HG03196 (cell line): ENCODE data around the gene RPL27A.
"Not testable (repeated sequence)": the region's sequence is repeated elsewhere in the genome, so short reads cannot be mapped to it uniquely, and the experiment has no call there.

Experiments
- ATAC-seq: cut with Tn5 transposase; IDR thresholded peaks from one replicate; pipeline ENCODE4 v1.9.1; 2021; ENCODE audit not compliant: unreplicated experiment

The RPL27A gene

DNA sequence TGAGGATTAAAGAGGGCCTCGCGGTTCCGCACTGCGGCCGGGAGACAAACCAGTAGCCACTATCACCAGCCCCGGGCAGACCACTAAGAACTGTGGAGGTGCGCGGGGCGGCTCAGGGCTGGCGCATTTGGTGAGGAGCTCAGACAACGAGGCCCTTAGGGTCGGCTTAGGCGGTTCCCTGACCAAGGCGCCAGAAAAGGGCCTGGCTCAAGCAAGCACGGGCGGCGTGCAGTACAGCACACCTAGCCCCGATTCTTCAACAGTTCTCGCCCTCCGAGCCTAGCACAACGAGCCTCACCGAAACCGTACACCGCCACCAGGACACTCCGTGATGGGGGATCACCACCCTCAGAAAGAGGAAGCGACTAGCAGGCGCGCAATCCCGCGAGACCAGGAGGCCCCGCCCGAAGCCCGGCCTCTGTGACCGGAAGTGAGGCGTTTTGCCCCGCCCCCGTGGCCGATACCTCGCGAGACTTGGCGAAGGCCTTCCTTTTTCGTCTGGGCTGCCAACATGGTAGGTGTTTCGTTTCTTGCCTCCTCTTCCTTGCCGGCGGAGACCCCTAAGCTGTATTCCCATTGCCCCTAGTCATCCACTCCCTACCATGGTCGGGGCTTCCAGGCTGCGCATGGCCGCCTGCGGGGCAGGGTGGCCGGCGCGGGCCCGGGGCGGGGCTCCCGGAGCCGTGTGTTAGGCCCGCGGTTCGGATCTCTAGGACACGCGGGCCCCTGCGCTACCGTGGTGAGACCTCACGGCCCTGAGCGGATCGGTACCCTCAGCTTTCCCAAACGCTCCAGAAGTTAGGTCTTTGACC, at the start of gene RPL27A, which contains the start of gene TRIM66:
Gene RPL27A, plus strand, starts transcription at position 490 of the 812 bp plus-strand sequence. Its CDS starts 22 bp downstream, at position 512.
Gene TRIM66, minus strand, starts transcription at position 363 of the 812 bp plus-strand sequence. CDS start 10,391 bp downstream, outside the sequence.
- peak; percentile 94 for ATAC-seq

DNA sequence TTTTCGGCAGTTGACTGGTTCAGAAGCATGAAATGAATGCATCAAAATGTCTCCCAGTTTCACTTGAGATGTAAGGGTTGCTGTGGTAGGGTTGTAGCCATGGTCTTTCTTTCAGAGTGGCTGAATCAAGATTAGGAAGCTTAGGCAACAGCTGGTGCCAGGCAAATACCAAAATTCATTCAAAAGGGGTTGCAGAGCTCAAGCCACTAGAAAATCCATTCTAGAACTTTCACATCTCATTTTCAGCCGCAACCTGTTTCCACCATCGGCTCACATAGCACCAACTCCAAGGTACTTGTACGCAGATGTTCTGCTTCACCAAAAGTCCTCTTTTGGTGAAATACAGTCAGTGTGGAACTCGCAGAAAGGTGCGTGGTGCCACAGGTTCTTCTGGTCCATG, 48.1 kb upstream of the RPL27A start:
- ATAC-seq, result no peak

- no peak for ATAC-seq
Measured at GRCh38 chr11:8636127-8636526, 46.5 kb upstream of the RPL27A start.

GRCh38 chr11:8638300-8638699, 44.3 kb upstream of the RPL27A start:
- ATAC-seq, result no peak

DNA sequence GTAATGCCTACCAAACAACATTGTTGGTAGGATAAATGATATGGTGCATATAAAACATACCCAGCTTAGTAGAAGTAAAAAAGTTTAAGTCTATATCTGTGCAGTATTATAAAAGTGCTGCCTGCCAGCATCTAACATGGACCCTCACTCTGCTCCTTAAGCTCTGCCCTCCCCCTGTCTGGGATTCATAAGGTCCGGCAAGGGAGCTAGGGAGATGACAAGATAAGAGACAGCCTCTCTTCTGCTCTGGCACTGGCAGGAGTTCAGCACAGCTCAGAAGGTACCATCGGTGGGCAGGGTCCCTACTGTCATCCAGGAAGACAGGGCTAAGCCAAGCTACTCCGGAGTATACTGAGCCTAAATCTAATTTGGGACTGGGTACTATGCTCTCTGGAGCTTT, 42.9 kb upstream of the RPL27A start:
- no peak for ATAC-seq

GRCh38 chr11:8640267-8640906, 42.2 kb upstream of the RPL27A start:
- no peak for ATAC-seq

GRCh38 chr11:8641332-8641731, 41.3 kb upstream of the RPL27A start:
- no peak for ATAC-seq

DNA sequence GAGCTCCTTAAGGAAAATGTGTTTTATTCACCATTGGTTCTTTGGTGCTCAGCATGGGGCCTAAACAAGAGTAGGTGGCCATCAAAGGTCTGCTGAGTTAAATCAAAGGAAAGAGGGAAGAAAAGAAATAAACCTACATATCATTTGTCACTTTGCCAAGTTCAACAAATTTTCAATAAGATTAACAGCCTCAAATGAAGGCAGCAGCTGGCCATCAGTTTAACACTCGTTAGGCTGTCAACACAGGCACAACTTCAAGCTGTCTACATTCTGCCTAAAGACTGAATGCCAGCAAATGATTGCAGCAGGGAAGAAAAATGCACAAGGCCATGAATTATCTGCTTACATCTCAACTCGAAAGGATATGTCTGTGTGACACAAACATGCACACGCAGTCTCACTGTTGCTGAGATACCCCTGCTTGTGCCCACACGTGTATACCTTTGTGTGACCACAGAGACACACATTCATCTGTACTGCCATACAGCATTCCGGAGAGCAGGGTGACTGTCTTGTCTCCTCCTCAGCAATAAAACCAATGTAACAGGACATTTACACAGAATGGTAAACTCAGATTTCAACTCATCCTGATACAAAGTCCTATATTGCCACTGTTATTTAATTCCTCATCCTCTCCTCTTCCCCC, 40.3 kb upstream of the RPL27A start:
- ATAC-seq, result no peak

DNA sequence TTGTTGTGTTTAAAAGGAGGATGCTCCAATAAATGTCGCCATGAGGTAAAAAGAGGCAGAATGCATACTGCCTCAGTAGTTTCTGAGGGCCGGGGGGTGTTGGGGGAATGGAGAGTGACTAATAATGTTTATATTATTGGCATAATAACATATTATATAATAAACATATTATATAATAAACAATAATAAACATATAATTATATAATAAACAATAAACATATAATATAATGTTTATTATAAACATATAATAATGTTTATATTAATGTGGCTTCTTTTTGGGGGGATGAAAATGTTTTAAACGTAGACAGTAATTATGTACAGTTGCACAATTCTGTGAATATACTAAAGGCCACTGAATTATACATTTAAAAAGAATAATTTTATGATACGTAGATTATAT, 35.7 kb upstream of the RPL27A start:
- no peak for ATAC-seq

DNA sequence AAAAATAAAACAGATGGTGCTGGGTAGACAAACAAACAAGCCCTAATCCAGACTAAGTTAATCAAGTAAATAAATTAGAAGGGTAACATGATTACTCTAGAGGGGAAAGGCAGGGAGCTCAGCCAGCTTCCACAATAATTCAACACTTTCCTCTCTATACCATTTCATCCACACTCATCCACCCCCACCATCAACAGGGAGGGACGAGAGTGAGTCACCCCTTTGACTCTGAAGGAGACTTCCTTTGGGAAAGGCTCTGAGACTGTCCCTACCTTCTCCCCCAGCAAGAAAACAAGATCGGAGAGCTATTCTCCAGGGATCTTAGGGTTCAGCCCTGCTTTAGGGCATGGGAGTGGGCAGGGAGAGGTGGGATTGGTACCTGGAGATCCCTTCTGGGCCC, 33.2 kb upstream of the RPL27A start:
- ATAC-seq, result no peak

- ATAC-seq, result no peak
Measured at GRCh38 chr11:8650401-8650990, 32.1 kb upstream of the RPL27A start.

- no peak for ATAC-seq
Measured at GRCh38 chr11:8652140-8652539, 30.5 kb upstream of the RPL27A start.

DNA sequence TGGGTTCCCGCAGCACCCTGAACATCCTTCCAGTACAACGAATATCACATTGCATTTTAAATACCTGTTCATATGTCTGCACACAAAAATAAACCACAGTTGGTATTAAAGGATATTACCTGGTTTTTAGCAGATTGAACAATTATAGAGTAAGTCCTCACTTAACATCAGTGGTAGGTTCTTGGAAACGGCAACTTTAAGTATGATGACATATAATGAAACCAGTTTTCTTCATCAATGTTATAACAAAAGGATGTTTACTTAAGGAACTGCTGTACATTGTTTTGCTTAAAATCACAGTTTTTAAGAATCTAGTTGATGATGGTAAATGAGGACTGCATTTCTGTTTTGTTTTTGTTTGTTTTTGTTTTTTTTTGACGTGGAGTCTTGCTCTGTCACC, 28.1 kb upstream of the RPL27A start:
- no peak for ATAC-seq

DNA sequence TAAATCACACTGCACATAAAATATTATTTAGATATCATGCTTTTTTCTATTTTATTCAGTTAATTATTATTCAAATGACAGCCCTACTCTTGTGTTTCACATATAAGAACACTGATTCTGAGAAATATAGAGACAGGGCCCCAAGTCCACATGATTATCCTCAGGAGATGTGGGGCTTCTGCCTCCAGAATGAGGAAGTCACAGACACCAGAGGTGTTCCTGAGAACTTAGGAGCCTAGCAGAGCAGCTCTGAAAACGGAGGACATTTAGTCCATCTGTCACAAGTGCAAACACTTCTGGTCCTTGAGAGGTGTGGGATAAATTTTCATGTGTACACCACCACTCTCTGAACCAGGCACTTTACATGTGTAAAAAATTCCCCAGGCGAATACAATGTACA, 26.3 kb upstream of the RPL27A start:
- ATAC-seq, result no peak

- no peak for ATAC-seq
Measured at GRCh38 chr11:8658321-8659057, 24.1 kb upstream of the RPL27A start.

- no peak for ATAC-seq
Measured at GRCh38 chr11:8661001-8661795, 21.4 kb upstream of the RPL27A start.

- ATAC-seq, result no peak
Measured at GRCh38 chr11:8665222-8665621, 17.4 kb upstream of the RPL27A start.

GRCh38 chr11:8670081-8670480, 12.5 kb upstream of the RPL27A start:
- not testable (repeated sequence) for ATAC-seq

- no peak for ATAC-seq
Measured at GRCh38 chr11:8671193-8671612, 11.4 kb upstream of the RPL27A start.

DNA sequence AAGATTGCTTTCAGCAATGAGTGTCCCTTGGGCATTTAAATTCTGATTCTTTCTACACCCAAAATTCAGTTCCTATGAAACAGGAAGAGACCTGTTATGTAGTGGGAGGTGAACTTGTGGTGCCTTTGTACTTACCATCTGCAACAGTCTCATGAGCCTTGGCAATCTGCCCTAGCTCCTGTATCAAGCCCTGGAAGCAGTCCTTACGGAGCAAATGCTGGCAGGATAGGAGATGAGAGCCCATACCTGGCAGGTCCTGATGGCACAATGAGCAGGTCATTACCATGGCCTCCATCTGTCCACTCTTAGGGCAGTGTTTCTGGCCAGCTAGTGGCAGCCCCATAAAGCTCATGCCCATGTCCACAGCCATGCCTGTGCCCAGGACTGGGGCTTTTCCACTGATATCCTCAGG, 10.9 kb upstream of the RPL27A start:
- ATAC-seq, result no peak
